ENCODE results near the gene HJURP.

DNA sequence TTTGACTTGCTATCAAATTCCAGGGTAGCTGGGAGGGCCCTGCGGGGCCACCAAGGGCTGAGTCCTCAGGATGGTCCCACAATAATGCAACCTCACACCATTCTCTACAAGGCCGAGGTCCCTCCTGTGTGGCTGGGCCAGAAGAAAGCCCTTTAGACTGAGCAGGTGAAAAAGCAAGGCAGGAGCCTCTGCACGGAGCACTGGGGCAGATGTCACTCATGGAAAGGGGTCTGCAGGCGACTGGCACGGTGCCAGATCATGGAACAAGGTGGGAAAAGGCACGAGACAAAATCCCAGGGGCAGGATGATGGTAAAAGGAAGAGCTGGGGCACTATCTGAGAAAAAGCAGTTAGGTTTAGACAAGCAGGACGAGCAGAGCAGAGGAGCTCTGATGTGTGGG, 16.1 kb downstream of the HJURP start:
- TF ChIP-seq, protein P1, sequence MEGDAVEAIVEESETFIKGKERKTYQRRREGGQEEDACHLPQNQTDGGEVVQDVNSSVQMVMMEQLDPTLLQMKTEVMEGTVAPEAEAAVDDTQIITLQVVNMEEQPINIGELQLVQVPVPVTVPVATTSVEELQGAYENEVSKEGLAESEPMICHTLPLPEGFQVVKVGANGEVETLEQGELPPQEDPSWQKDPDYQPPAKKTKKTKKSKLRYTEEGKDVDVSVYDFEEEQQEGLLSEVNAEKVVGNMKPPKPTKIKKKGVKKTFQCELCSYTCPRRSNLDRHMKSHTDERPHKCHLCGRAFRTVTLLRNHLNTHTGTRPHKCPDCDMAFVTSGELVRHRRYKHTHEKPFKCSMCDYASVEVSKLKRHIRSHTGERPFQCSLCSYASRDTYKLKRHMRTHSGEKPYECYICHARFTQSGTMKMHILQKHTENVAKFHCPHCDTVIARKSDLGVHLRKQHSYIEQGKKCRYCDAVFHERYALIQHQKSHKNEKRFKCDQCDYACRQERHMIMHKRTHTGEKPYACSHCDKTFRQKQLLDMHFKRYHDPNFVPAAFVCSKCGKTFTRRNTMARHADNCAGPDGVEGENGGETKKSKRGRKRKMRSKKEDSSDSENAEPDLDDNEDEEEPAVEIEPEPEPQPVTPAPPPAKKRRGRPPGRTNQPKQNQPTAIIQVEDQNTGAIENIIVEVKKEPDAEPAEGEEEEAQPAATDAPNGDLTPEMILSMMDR (IDR thresholded peaks at IDR 0.05 in 4 of 5, conservative IDR thresholded peaks at IDR 0.05 in 1 of 5) = no peak
- TF ChIP-seq POLR2A (IDR thresholded peaks at IDR 0.05) = no peak
